K562 (cell line): Measurements from ENCODE around the gene VPS11. TPM values are rescaled to one million over a fixed set of nuclear protein-coding genes. Genes with fewer than 3 reads are reported as not detected.

ENCODE experiments used
- CHD1 ChIP-seq: fragments of 200-600 bp; sonication (generic); IDR thresholded peaks from one replicate; pipeline ENCODE4 v1.6.1; 2012; ENCODE audit warnings: mild to moderate bottlenecking, moderate library complexity, low read length, inconsistent platforms
- CHD4 ChIP-seq: fragments of 200-600 bp; sonication (generic); IDR thresholded peaks from 3 replicates; pipeline ENCODE4 v1.6.1; 2012; ENCODE audit warnings: low read depth, mild to moderate bottlenecking, mixed read lengths, low read length, inconsistent platforms; ENCODE audit not compliant: insufficient read depth, insufficient replicate concordance, poor library complexity, severe bottlenecking
- EHMT2 ChIP-seq: fragments of 450-650 bp; IDR thresholded peaks from 2 replicates; pipeline ENCODE4 v1.6.1; 2018; ENCODE audit warnings: antibody characterized with exemption
- HLTF ChIP-seq: fragments of 450-650 bp; IDR thresholded peaks from 2 replicates; pipeline ENCODE4 v1.6.1; 2016
- MEF2D ChIP-seq: conservative IDR thresholded peaks from 2 replicates; pipeline ENCODE4 v1.6.1; 2016; ENCODE audit warnings: low read depth, missing genetic modification characterization, missing compliant biosample characterization
- NFATC3 ChIP-seq: fragments of 450-650 bp; IDR thresholded peaks from 2 replicates; pipeline ENCODE4 v1.6.1; 2017; ENCODE audit warnings: mild to moderate bottlenecking
- NR2C2 ChIP-seq, 2 experiments: fragments of 200-800 bp in 1 of 2; sonication (Bioruptor generic) in 1 of 2; sonication (generic) in 1 of 2; formaldehyde crosslinking in 1 of 2; IDR thresholded peaks; 2 replicates each; pipeline versions ENCODE4 v1.6.1 to v1.8.0; 2016 to 2022; ENCODE audit warnings: mild to moderate bottlenecking in 1 of 2, missing compliant biosample characterization in 1 of 2, missing genetic modification characterization in 1 of 2, missing genetic modification reagents in 1 of 2
- STAT5A ChIP-seq: IDR thresholded peaks from 2 replicates; pipeline ENCODE4 v1.6.1; 2012; ENCODE audit warnings: low read length, inconsistent platforms, borderline replicate concordance
- TARDBP ChIP-seq: fragments of 450-650 bp; IDR thresholded peaks from 2 replicates; pipeline ENCODE4 v1.6.1; 2016
- TRIM28 ChIP-seq: fragments of 450-650 bp; IDR thresholded peaks from 2 replicates; pipeline ENCODE4 v1.6.1; 2017
- ZC3H4 ChIP-seq: sonication (generic); formaldehyde crosslinking; IDR thresholded peaks from 2 replicates; pipeline ENCODE4 v1.9.0; 2021; ENCODE audit warnings: missing genetic modification reagents, borderline replicate concordance
- ZNF239 ChIP-seq: fragments of 250-450 bp; sonication (Bioruptor Pico); IDR thresholded peaks from 2 replicates; pipeline ENCODE4 v1.4.0; 2020; ENCODE audit warnings: mild to moderate bottlenecking
- polyA plus RNA-seq, 8 experiments: library from polyadenylated mRNA; depleted of rRNA in 4 of 8; stranded (reverse) in 5 of 8; unstranded in 3 of 8; fragments of >200 nt; fragmentation: Nextera tagmentation in 2 of 8; fragmentation: Illumina TruSeq in 1 of 8; extraction: Ambion mirVana in 2 of 8; extraction: Trizol in 1 of 8; gene quantifications; 2 replicates each; pipeline versions ENCODE4 v1.2.1 to v1.2.3, GENCODE V29; 2011 to 2014; ENCODE audit warnings: inconsistent platforms in 1 of 8, missing spikeins in 1 of 8
- total RNA-seq, 7 experiments: library from RNA; depleted of rRNA in 6 of 7; stranded (reverse); fragments of >200 nt in 6 of 7; fragmentation: Illumina TruSeq in 2 of 7; extraction: Trizol in 2 of 7; gene quantifications; 2 replicates each; pipeline versions ENCODE4 v1.2.1 to v1.2.3, GENCODE V29; 2011 to 2021; ENCODE audit warnings: low replicate concordance in 1 of 7
- TF ChIP-seq, protein P1 (sequence below): fragments of 450-650 bp; IDR thresholded peaks from 2 replicates; pipeline ENCODE4 v1.6.1; 2016; ENCODE audit warnings: mild to moderate bottlenecking, moderate library complexity
- TF ChIP-seq, protein P2 (sequence below): fragments of 150-350 bp; conservative IDR thresholded peaks from 2 replicates; pipeline ENCODE4 v1.6.1; 2014; ENCODE audit warnings: low read length

Gene VPS11
- total and polyA plus RNA-seq, 9 of the 15 experiments (the other 6 are each of a cell fraction or from before 2014, with no cell fraction given), result 14.1 to 35.5 (median 27.5) TPM

DNA sequence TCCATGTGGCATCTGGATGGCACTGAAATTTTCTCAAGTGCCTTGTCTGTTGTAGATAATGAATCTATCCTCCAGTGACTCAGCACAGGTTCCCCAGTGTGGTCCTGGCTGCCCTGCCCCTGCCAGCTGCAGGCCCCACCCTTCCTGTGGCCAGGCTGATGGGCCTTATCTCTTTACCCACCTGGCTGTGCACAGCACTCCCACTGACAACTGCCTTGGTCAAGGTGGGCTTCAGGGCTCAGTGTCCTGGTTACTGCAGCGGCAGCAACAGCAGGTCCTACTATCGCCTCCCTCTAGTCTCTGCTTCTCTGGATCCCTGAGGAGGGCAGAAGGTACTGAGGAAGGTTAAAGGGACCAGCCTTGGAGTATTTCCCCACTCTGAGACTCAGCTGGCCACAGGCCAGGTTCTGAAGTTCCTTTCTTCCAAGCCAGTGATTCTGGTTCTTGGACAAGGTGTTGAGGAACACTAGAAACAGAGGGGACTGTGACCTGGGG lies 20.2 kb downstream of the VPS11 start (continued):
- TF ChIP-seq, protein P1, sequence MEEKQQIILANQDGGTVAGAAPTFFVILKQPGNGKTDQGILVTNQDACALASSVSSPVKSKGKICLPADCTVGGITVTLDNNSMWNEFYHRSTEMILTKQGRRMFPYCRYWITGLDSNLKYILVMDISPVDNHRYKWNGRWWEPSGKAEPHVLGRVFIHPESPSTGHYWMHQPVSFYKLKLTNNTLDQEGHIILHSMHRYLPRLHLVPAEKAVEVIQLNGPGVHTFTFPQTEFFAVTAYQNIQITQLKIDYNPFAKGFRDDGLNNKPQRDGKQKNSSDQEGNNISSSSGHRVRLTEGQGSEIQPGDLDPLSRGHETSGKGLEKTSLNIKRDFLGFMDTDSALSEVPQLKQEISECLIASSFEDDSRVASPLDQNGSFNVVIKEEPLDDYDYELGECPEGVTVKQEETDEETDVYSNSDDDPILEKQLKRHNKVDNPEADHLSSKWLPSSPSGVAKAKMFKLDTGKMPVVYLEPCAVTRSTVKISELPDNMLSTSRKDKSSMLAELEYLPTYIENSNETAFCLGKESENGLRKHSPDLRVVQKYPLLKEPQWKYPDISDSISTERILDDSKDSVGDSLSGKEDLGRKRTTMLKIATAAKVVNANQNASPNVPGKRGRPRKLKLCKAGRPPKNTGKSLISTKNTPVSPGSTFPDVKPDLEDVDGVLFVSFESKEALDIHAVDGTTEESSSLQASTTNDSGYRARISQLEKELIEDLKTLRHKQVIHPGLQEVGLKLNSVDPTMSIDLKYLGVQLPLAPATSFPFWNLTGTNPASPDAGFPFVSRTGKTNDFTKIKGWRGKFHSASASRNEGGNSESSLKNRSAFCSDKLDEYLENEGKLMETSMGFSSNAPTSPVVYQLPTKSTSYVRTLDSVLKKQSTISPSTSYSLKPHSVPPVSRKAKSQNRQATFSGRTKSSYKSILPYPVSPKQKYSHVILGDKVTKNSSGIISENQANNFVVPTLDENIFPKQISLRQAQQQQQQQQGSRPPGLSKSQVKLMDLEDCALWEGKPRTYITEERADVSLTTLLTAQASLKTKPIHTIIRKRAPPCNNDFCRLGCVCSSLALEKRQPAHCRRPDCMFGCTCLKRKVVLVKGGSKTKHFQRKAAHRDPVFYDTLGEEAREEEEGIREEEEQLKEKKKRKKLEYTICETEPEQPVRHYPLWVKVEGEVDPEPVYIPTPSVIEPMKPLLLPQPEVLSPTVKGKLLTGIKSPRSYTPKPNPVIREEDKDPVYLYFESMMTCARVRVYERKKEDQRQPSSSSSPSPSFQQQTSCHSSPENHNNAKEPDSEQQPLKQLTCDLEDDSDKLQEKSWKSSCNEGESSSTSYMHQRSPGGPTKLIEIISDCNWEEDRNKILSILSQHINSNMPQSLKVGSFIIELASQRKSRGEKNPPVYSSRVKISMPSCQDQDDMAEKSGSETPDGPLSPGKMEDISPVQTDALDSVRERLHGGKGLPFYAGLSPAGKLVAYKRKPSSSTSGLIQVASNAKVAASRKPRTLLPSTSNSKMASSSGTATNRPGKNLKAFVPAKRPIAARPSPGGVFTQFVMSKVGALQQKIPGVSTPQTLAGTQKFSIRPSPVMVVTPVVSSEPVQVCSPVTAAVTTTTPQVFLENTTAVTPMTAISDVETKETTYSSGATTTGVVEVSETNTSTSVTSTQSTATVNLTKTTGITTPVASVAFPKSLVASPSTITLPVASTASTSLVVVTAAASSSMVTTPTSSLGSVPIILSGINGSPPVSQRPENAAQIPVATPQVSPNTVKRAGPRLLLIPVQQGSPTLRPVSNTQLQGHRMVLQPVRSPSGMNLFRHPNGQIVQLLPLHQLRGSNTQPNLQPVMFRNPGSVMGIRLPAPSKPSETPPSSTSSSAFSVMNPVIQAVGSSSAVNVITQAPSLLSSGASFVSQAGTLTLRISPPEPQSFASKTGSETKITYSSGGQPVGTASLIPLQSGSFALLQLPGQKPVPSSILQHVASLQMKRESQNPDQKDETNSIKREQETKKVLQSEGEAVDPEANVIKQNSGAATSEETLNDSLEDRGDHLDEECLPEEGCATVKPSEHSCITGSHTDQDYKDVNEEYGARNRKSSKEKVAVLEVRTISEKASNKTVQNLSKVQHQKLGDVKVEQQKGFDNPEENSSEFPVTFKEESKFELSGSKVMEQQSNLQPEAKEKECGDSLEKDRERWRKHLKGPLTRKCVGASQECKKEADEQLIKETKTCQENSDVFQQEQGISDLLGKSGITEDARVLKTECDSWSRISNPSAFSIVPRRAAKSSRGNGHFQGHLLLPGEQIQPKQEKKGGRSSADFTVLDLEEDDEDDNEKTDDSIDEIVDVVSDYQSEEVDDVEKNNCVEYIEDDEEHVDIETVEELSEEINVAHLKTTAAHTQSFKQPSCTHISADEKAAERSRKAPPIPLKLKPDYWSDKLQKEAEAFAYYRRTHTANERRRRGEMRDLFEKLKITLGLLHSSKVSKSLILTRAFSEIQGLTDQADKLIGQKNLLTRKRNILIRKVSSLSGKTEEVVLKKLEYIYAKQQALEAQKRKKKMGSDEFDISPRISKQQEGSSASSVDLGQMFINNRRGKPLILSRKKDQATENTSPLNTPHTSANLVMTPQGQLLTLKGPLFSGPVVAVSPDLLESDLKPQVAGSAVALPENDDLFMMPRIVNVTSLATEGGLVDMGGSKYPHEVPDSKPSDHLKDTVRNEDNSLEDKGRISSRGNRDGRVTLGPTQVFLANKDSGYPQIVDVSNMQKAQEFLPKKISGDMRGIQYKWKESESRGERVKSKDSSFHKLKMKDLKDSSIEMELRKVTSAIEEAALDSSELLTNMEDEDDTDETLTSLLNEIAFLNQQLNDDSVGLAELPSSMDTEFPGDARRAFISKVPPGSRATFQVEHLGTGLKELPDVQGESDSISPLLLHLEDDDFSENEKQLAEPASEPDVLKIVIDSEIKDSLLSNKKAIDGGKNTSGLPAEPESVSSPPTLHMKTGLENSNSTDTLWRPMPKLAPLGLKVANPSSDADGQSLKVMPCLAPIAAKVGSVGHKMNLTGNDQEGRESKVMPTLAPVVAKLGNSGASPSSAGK, result no peak; the same call in 1 of the 2 replicates
- TF ChIP-seq STAT5A, result peak; percentile 96
- TF ChIP-seq EHMT2, result no peak
- peak; percentile 66; the same call in 1 of the 2 replicates for TF ChIP-seq NFATC3
- TF ChIP-seq ZC3H4 (CRISPR knock-in tag), result no peak
- TF ChIP-seq HLTF, result peak; percentile 90
- TF ChIP-seq MEF2D, result peak; percentile 31; the same call in 1 of the 2 replicates
- peak; percentile 87 for TF ChIP-seq TARDBP
- TF ChIP-seq CHD1, result no peak
- TF ChIP-seq NR2C2 (CRISPR knock-in tag; IDR thresholded peaks at IDR 0.05), result 0 out of 2 replicates have a peak, but pooled peaks have one; percentile 35
- TF ChIP-seq NR2C2 (tag; IDR thresholded peaks at IDR 0.05), result no peak
- no peak for TF ChIP-seq CHD4
- peak; percentile 45; the same call in 1 of the 2 replicates for TF ChIP-seq TRIM28
- no peak for TF ChIP-seq ZNF239 (CRISPR knock-in tag)
- TF ChIP-seq, protein P2, sequence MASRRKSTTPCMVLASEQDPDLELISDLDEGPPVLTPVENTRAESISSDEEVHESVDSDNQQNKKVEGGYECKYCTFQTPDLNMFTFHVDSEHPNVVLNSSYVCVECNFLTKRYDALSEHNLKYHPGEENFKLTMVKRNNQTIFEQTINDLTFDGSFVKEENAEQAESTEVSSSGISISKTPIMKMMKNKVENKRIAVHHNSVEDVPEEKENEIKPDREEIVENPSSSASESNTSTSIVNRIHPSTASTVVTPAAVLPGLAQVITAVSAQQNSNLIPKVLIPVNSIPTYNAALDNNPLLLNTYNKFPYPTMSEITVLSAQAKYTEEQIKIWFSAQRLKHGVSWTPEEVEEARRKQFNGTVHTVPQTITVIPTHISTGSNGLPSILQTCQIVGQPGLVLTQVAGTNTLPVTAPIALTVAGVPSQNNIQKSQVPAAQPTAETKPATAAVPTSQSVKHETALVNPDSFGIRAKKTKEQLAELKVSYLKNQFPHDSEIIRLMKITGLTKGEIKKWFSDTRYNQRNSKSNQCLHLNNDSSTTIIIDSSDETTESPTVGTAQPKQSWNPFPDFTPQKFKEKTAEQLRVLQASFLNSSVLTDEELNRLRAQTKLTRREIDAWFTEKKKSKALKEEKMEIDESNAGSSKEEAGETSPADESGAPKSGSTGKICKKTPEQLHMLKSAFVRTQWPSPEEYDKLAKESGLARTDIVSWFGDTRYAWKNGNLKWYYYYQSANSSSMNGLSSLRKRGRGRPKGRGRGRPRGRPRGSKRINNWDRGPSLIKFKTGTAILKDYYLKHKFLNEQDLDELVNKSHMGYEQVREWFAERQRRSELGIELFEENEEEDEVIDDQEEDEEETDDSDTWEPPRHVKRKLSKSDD, result no peak
